ENCODE results near the gene COA5. TPM values are rescaled to one million over a fixed set of nuclear protein-coding genes. Genes with fewer than 3 reads are reported as not detected.

COA5 gene
- total and polyA plus RNA-seq, 7 experiments from 2014 or later = 23.8 to 55.2 (median 29.2) TPM

DNA sequence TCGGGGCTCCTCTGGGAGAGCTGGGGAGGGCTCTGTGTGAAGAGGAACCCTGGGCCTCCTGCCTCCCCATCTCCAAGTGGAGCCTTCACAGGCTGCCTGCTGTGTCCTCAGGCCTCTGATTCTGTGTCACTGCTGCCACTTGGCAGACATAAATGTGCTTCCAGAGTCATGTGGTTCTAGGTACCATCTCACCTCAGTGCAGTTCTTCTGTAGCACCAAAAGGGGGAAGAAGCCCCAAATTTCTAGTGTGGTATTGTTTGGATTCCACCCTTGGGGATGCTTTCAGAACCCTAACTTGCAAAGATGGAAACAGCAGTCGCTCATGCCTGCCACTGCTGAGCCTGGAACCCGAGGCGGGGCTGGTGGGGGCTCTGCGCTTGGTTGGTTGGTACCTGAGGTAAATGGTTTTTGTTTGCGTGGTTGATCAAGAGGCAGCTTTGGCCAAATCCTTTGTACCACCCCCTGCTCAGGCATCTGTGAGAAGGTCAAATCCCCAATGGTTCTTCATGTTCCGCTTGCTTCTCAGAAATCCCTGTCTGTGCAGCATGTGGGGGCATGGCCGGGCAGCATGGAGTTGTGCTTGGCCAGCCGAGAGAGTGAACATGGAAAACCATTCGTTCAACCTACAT lies 27.5 kb downstream of the COA5 start:
- CTCF ChIA-PET = no interaction called here
- Histone ChIP-seq H3K27ac (ENCODE audit: low read depth, low read length) (no peak overlapping the region), H3K9me3 (ENCODE audit: control insufficient read depth in 2 of 3, low read length in 3 of 3) (no peaks in the 10 kb centered on the region), H3K36me3 (ENCODE audit: control insufficient read depth in 2 of 3, insufficient read depth in 3 of 3, low read length in 3 of 3) (peaks cover 0 to 89% (median 25%) of the 10 kb centered on the region in 3 experiments), H3K4me1 (ENCODE audit: control insufficient read depth in 2 of 2, insufficient read depth in 2 of 2, low read length in 2 of 2) (no peaks in the 10 kb centered on the region), H3K27me3 (ENCODE audit: control insufficient read depth in 2 of 2, insufficient read depth in 2 of 2, low read length in 2 of 2) (no peaks in the 10 kb centered on the region), H3K4me3 (ENCODE audit: low read length) (no peak overlapping the region)
- ATAC-seq (no peak), DNase-seq (no peak)
- intact Hi-C loops (cut with micrococcal nuclease) = no loop called here
- Mint-ChIP-seq H3K36me3 (peaks cover 7 to 60% (median 22%) of the 10 kb centered on the region in 5 donors), H3K4me1 (no peaks in the 10 kb centered on the region), H3K27me3 (no peaks in the 10 kb centered on the region), H3K4me3 (no peak overlapping the region), H3K27ac (peak overlapping the region in 5 of 9 donors; percentile 21 to 82 (median 38)), H3K9me3 (peaks cover 0 to 1% (median 0%) of the 10 kb centered on the region in 11 donors)
- POLR2A ChIA-PET = interaction anchor here (0.6 kb wide), 1 partner anchor 1658 kb away, joined by 3 read pairs; no protein-coding TSS in a partner anchor

DNA sequence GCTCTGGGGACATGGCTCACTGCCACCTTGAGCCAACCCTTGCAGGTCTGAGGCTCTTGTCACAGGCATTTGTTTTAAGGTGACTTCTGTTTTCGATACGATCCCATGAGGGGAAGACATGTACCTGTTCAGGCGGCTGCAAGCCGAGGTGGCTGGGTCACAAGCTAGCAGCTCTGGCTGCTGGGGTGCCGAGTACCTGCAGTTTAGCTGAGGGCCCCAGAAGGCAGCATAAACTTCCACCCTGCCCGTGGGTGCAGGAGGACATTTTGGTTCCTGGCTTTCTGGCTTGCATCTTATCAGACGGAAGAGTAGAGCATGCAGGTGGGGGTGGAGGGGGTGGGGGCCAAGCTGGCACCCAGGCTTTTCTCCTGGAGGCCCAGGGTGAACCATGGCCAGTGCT lies 28.4 kb downstream of the COA5 start:
- POLR2A ChIA-PET = no interaction called here
- H3K9me3 ChIP-seq (ENCODE audit: control insufficient read depth in 2 of 3, low read length in 3 of 3) = no peaks in the 10 kb centered on the region
- Mint-ChIP-seq H3K27me3 (no peaks in the 10 kb centered on the region), H3K4me1 (no peaks in the 10 kb centered on the region), H3K4me3 (no peak overlapping the region), H3K36me3 (peaks cover 7 to 59% (median 27%) of the 10 kb centered on the region in 5 donors), H3K9me3 (peaks cover 0 to 1% (median 0%) of the 10 kb centered on the region in 11 donors), H3K27ac (peak overlapping the region in 4 of 9 donors; percentile 43 to 65 (median 55))
- H3K4me3 ChIP-seq (ENCODE audit: low read length) = no peak overlapping the region
- CTCF ChIA-PET = interaction anchor here (1.7 to 1.8 kb wide), 2 partner anchors 10 to 11 kb away, joined by 3 to 5 read pairs; no protein-coding TSS in a partner anchor
- peaks cover 0 to 98% (median 28%) of the 10 kb centered on the region in 3 experiments for H3K36me3 ChIP-seq (ENCODE audit: control insufficient read depth in 2 of 3, insufficient read depth in 3 of 3, low read length in 3 of 3)
- no peaks in the 10 kb centered on the region for H3K4me1 ChIP-seq (ENCODE audit: control insufficient read depth in 2 of 2, insufficient read depth in 2 of 2, low read length in 2 of 2)
- no peaks in the 10 kb centered on the region for H3K27me3 ChIP-seq (ENCODE audit: control insufficient read depth in 2 of 2, insufficient read depth in 2 of 2, low read length in 2 of 2)
- ATAC-seq (no peak), DNase-seq (no peak)
- H3K27ac ChIP-seq (ENCODE audit: low read depth, low read length) = no peak overlapping the region
- intact Hi-C loops (cut with micrococcal nuclease) = no loop called here

- Mint-ChIP-seq H3K27me3 (no peaks in the 10 kb centered on the region), H3K36me3 (peaks cover 7 to 55% (median 25%) of the 10 kb centered on the region in 5 donors)
- CTCF ChIA-PET = no interaction called here
Observed at GRCh38 chr2:98578231-98578630, 30.1 kb downstream of the COA5 start.

GRCh38 chr2:98577313-98577712 lies 31.0 kb downstream of the COA5 start:
- no peak overlapping the region for H3K4me3 Mint-ChIP-seq

More at GRCh38 chr2:98578231-98578630, 30.1 kb downstream of the COA5 start:
- Mint-ChIP-seq H3K9me3 (peaks cover 0 to 1% (median 0%) of the 10 kb centered on the region in 11 donors), H3K4me1 (no peaks in the 10 kb centered on the region), H3K4me3 (no peak overlapping the region), H3K27ac (peak overlapping the region in 3 of 9 donors; percentile 29 to 46 (median 46))
- H3K36me3 ChIP-seq (ENCODE audit: control insufficient read depth in 2 of 3, insufficient read depth in 3 of 3, low read length in 3 of 3) = peaks cover 0 to 98% (median 17%) of the 10 kb centered on the region in 3 experiments
- no peaks in the 10 kb centered on the region for H3K4me1 ChIP-seq (ENCODE audit: control insufficient read depth in 2 of 2, insufficient read depth in 2 of 2, low read length in 2 of 2)
- intact Hi-C loops (cut with micrococcal nuclease) = no loop called here
- POLR2A ChIA-PET = no interaction called here
- no peaks in the 10 kb centered on the region for H3K9me3 ChIP-seq (ENCODE audit: control insufficient read depth in 2 of 3, low read length in 3 of 3)
- no peak for DNase-seq
- no peak for ATAC-seq
- H3K27ac ChIP-seq (ENCODE audit: low read depth, low read length) = no peak overlapping the region
- no peaks in the 10 kb centered on the region for H3K27me3 ChIP-seq (ENCODE audit: control insufficient read depth in 2 of 2, insufficient read depth in 2 of 2, low read length in 2 of 2)
- H3K4me3 ChIP-seq (ENCODE audit: low read length) = no peak overlapping the region

DNA sequence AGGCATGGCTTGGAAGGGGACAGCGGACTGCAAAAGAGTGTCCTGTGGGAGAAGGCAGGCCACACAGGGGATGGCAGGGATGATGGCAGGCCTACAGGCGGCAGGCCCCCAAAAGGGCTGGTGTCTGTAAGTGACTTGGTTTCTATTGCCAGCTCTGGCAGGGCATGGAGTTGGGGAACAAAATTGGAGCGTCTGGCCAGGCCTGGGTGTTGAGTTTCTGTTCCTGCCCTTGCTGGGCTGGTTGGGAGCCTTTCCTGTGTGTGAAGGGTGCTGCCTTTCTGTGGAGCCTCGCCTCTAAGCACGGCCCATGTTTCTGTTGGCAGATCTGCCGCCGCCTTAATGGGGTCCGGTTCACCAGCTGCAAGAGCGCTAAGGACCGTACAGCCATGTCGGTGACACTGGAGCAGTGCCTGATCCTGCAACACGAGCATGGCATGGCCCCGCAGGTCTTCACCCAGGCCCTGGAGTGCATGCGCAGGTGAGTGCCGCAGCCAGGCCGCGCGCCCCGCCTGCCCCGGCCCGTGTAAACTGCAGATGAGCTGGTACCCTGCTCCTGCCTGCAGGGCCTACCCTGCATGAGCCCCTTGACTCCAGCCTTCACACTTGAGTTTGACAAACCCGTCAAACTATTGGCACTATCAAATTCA lies 31.5 kb downstream of the COA5 start:
- no peaks in the 10 kb centered on the region for H3K4me1 ChIP-seq (ENCODE audit: control insufficient read depth in 2 of 2, insufficient read depth in 2 of 2, low read length in 2 of 2)
- peak overlapping the region in 2 of 9 donors; percentile 23 to 48 for H3K27ac Mint-ChIP-seq
- no peak overlapping the region for H3K27ac ChIP-seq (ENCODE audit: low read depth, low read length)
- H3K9me3 ChIP-seq (ENCODE audit: control insufficient read depth in 2 of 3, low read length in 3 of 3) = no peaks in the 10 kb centered on the region
- peaks cover 0 to 2% (median 0%) of the 10 kb centered on the region in 7 donors for H3K4me1 Mint-ChIP-seq
- H3K36me3 ChIP-seq (ENCODE audit: control insufficient read depth in 2 of 3, insufficient read depth in 3 of 3, low read length in 3 of 3) = peaks cover 0 to 99% (median 16%) of the 10 kb centered on the region in 3 experiments
- intact Hi-C loops (cut with micrococcal nuclease) = no loop called here
- peaks cover 0 to 1% (median 0%) of the 10 kb centered on the region in 11 donors for H3K9me3 Mint-ChIP-seq
- H3K4me3 Mint-ChIP-seq = no peak overlapping the region
- CTCF ChIA-PET = no interaction called here
- H3K4me3 ChIP-seq (ENCODE audit: low read length) = no peak overlapping the region
- no peaks in the 10 kb centered on the region for H3K27me3 ChIP-seq (ENCODE audit: control insufficient read depth in 2 of 2, insufficient read depth in 2 of 2, low read length in 2 of 2)
- no peak for ATAC-seq
- no peak for DNase-seq
- H3K36me3 Mint-ChIP-seq = peaks cover 7 to 46% (median 24%) of the 10 kb centered on the region in 5 donors
- POLR2A ChIA-PET = no interaction called here
- H3K27me3 Mint-ChIP-seq = no peaks in the 10 kb centered on the region

More at GRCh38 chr2:98577313-98577712, 31.0 kb downstream of the COA5 start:
- H3K4me1 ChIP-seq (ENCODE audit: control insufficient read depth in 2 of 2, insufficient read depth in 2 of 2, low read length in 2 of 2) = no peaks in the 10 kb centered on the region
- Mint-ChIP-seq H3K4me1 (peaks cover 0 to 2% (median 0%) of the 10 kb centered on the region in 7 donors), H3K27me3 (no peaks in the 10 kb centered on the region), H3K36me3 (peaks cover 7 to 48% (median 24%) of the 10 kb centered on the region in 5 donors), H3K9me3 (peaks cover 0 to 1% (median 0%) of the 10 kb centered on the region in 11 donors), H3K27ac (peak overlapping the region in 1 of 9 donors; percentile 48)
- no peaks in the 10 kb centered on the region for H3K9me3 ChIP-seq (ENCODE audit: control insufficient read depth in 2 of 3, low read length in 3 of 3)
- no peaks in the 10 kb centered on the region for H3K27me3 ChIP-seq (ENCODE audit: control insufficient read depth in 2 of 2, insufficient read depth in 2 of 2, low read length in 2 of 2)
- ATAC-seq (no peak), DNase-seq (no peak)
- H3K27ac ChIP-seq (ENCODE audit: low read depth, low read length) = no peak overlapping the region
- peaks cover 0 to 99% (median 16%) of the 10 kb centered on the region in 3 experiments for H3K36me3 ChIP-seq (ENCODE audit: control insufficient read depth in 2 of 3, insufficient read depth in 3 of 3, low read length in 3 of 3)
- intact Hi-C loops (cut with micrococcal nuclease) = no loop called here
- no peak overlapping the region for H3K4me3 ChIP-seq (ENCODE audit: low read length)
- ChIA-PET POLR2A (no interaction called here), CTCF (no interaction called here)

DNA sequence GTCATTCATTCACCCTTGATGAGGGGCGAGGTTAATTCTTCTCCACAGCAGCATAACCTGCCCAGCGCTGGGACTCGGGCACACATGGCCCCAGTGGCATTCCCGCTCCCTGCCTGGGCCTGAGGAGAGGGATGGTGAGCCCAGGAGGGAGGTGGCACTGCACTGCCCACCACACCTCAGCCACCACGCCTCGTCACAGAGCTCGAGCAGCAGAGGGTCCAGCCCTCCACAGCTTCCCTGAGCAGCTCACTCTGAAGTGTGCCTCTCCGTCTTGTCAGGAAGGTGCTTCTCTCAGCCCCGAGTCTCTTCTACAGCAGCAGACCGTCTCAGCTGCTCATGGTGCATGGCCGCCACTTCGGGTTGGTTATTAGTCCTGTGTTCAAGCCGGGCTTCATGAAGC lies 34.9 kb downstream of the COA5 start:
- no peak overlapping the region for H3K27ac ChIP-seq (ENCODE audit: low read depth, low read length)
- peaks cover 0 to 100% (median 30%) of the 10 kb centered on the region in 3 experiments for H3K36me3 ChIP-seq (ENCODE audit: control insufficient read depth in 2 of 3, insufficient read depth in 3 of 3, low read length in 3 of 3)
- ATAC-seq = no peak
- CTCF ChIA-PET = no interaction called here
- H3K4me1 Mint-ChIP-seq = peaks cover 0 to 10% (median 0%) of the 10 kb centered on the region in 7 donors
- H3K4me1 ChIP-seq (ENCODE audit: control insufficient read depth in 2 of 2, insufficient read depth in 2 of 2, low read length in 2 of 2) = no peaks in the 10 kb centered on the region
- no peak overlapping the region for H3K4me3 ChIP-seq (ENCODE audit: low read length)
- intact Hi-C loops (cut with micrococcal nuclease) = no loop called here
- H3K27me3 ChIP-seq (ENCODE audit: control insufficient read depth in 2 of 2, insufficient read depth in 2 of 2, low read length in 2 of 2) = no peaks in the 10 kb centered on the region
- DNase-seq = no peak
- H3K36me3 Mint-ChIP-seq = peaks cover 14 to 54% (median 18%) of the 10 kb centered on the region in 5 donors
- POLR2A ChIA-PET = no interaction called here
- peak overlapping the region in 2 of 9 donors; percentile 40 to 63 for H3K27ac Mint-ChIP-seq
- no peaks in the 10 kb centered on the region for H3K27me3 Mint-ChIP-seq
- no peak overlapping the region for H3K4me3 Mint-ChIP-seq
- H3K9me3 ChIP-seq (ENCODE audit: control insufficient read depth in 2 of 3, low read length in 3 of 3) = no peaks in the 10 kb centered on the region
- peaks cover 0 to 5% (median 0%) of the 10 kb centered on the region in 11 donors for H3K9me3 Mint-ChIP-seq
